DND-41 (cell line): ENCODE measurements around the gene PPFIBP2.

Experiments
- ATAC-seq: fragments of 200-7000 bp; cut with Tn5 transposase; 3 replicates; pipeline ENCODE4 v1.9.1; 2021; ENCODE audit warnings: low read depth; ENCODE audit not compliant: insufficient read depth
- DNase-seq: peaks from one replicate; pipeline ENCODE4 v3.0.0-alpha.2; 2020
- H2AFZ ChIP-seq: 2 replicates; pipeline ENCODE4 v1.6.0; 2012; ENCODE audit warnings: low read depth, low read length
- H3K27ac ChIP-seq: 2 replicates; pipeline ENCODE4 v1.5.1; 2012; ENCODE audit warnings: low read length, inconsistent platforms
- H3K27me3 ChIP-seq: fragments of 200-600 bp; sonication (generic); 2 replicates; pipeline ENCODE4 v1.6.0; 2012; ENCODE audit warnings: low read length, mild to moderate bottlenecking, inconsistent platforms; ENCODE audit not compliant: insufficient read depth, poor library complexity
- H3K36me3 ChIP-seq: 2 replicates; pipeline ENCODE4 v1.5.1; 2012; ENCODE audit warnings: low read length, inconsistent platforms; ENCODE audit not compliant: insufficient read depth
- H3K4me1 ChIP-seq: 2 replicates; pipeline ENCODE4 v1.5.1; 2012; ENCODE audit warnings: mild to moderate bottlenecking, low read length; ENCODE audit not compliant: insufficient read depth
- H3K4me2 ChIP-seq: 2 replicates; pipeline ENCODE4 v1.6.0; 2012; ENCODE audit warnings: mild to moderate bottlenecking, moderate library complexity, low read length, inconsistent platforms; ENCODE audit not compliant: insufficient read depth
- H3K4me3 ChIP-seq, 2 experiments: fragments of 200-600 bp in 1 of 2; shearing (Covaris generic) in 1 of 2; 2 replicates each; pipeline ENCODE4 v1.5.1; 2012 to 2016; ENCODE audit warnings: inconsistent platforms in 2 of 2, low read length in 2 of 2, mild to moderate bottlenecking in 2 of 2, low read depth in 1 of 2, moderate library complexity in 1 of 2
- H3K79me2 ChIP-seq: 2 replicates; pipeline ENCODE4 v1.6.0; 2012; ENCODE audit warnings: low read length, inconsistent platforms; ENCODE audit not compliant: insufficient read depth
- H3K9ac ChIP-seq: 2 replicates; pipeline ENCODE4 v1.6.0; 2012; ENCODE audit warnings: low read depth, mild to moderate bottlenecking, inconsistent platforms, low read length, moderate library complexity
- H3K9me3 ChIP-seq: 2 replicates; pipeline ENCODE4 v1.5.1; 2012; ENCODE audit warnings: low read length, moderate library complexity, mild to moderate bottlenecking, inconsistent platforms; ENCODE audit not compliant: insufficient read depth, severe bottlenecking
- H4K20me1 ChIP-seq: 2 replicates; pipeline ENCODE4 v1.6.0; 2012; ENCODE audit warnings: low read length; ENCODE audit not compliant: insufficient read depth
- CTCF ChIP-seq: IDR thresholded peaks from 2 replicates; pipeline ENCODE4 v1.5.1; 2012; ENCODE audit warnings: borderline replicate concordance, low read length, moderate library complexity, mild to moderate bottlenecking; ENCODE audit not compliant: poor library complexity, severe bottlenecking; ENCODE audit errors: extremely low read depth
- EZH2 ChIP-seq: IDR thresholded peaks from 3 replicates; pipeline ENCODE4 v1.6.1; 2012; ENCODE audit warnings: borderline replicate concordance, low read depth, mild to moderate bottlenecking, moderate library complexity, low read length, inconsistent platforms; ENCODE audit not compliant: severe bottlenecking

PPFIBP2 gene

GRCh38 chr11:7651700-7652099 is 137.9 kb downstream of the PPFIBP2 start:
- Histone ChIP-seq H3K4me1 (no peaks in the 10 kb centered on the region), H3K27ac (no peak overlapping the region), H3K4me3 (no peak overlapping the region), H3K9ac (no peak overlapping the region), H3K79me2 (no peaks in the 10 kb centered on the region), H3K4me2 (no peak overlapping the region), H3K36me3 (no peaks in the 10 kb centered on the region), H3K9me3 (no peaks in the 10 kb centered on the region), H2AFZ (no peak overlapping the region), H4K20me1 (no peaks in the 10 kb centered on the region; the same call in 1 of the 2 replicates), H3K27me3 (peaks cover 5% of the 10 kb centered on the region)
- no peak for DNase-seq
- ATAC-seq = no peak
- no peak for TF ChIP-seq EZH2
- TF ChIP-seq CTCF = no peak

DNA sequence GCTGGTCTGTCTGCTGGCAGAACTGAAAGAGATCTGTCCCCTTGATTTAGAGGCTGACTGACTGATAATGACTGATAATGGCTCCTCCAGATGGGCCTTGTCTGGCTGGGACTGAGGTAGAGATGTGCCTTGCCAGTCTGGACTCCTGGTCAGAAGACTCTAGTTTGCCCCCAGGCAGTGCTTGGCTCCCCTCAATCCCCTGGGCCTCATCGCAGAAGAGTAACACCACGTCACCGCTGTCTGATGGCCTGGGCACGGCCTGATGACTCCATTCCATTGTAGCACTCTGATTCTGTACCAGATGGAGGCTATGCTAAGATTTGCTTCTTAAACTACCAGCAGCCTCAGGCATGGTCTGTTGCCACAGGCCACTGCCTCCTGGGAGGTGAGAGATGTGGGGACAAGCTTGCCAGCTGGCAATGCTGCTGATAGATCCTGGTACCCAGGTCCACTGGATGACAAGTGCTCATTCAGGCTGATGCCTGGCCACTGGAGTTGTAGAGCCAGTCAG is 140.5 kb downstream of the PPFIBP2 start:
- H3K36me3 ChIP-seq = no peaks in the 10 kb centered on the region
- H3K27ac ChIP-seq = no peak overlapping the region
- DNase-seq (no peak), ATAC-seq (no peak)
- no peak for TF ChIP-seq EZH2
- H3K9ac ChIP-seq = no peak overlapping the region
- no peaks in the 10 kb centered on the region for H3K9me3 ChIP-seq
- H3K4me1 ChIP-seq = no peaks in the 10 kb centered on the region
- no peak overlapping the region for H3K4me3 ChIP-seq
- no peak overlapping the region for H3K4me2 ChIP-seq
- no peaks in the 10 kb centered on the region; the same call in 1 of the 2 replicates for H4K20me1 ChIP-seq
- H3K27me3 ChIP-seq = no peaks in the 10 kb centered on the region
- no peaks in the 10 kb centered on the region for H3K79me2 ChIP-seq
- H2AFZ ChIP-seq = no peak overlapping the region

DNA sequence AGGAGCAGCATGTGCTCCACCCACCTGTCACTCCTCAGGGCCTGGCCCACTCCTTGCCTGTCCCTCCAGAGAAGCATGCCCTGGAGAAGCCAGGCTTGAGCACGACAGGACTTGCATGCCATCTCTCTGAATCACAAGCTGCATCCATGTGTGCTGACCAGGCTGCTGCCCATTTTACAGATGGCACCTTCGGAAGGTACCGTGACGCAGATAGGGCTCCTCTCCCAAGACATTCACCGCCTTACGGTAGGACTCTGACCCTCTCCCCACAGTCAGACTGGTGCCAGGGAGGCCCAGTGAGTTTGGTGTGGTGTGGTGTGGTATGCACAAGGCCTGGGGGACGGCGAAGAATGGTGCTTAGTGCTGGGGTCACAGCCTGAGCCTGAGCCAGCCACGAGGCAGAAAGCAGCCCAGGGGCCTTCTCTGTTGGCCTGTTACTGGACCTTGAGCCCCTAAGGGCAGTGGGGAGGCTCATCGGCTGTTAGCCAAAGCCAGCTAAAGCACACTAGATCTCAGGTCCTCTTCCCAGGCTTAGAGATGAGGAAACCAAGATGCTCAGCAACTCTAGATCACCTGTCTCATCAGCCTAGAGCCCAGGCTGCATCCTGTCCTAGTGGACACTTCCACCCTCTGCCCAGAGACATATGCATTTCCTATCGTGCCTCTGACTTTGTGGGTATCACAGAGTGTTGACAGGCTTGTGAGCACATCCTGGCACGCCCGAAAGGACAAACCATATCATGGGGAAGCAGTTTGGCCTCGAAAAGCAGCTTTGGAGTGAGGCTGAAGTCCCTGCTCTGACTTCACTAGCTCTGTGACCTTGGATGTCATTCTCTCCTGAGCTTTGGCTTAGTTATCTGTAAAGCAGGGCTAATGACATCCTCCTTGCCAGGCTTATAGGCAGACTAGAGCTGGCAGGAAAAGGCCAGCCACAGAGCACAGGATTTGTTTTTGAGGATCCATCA is 141.7 kb downstream of the PPFIBP2 start:
- Histone ChIP-seq H3K9me3 (no peaks in the 10 kb centered on the region), H3K4me2 (no peak overlapping the region), H3K27me3 (no peaks in the 10 kb centered on the region), H3K4me1 (no peaks in the 10 kb centered on the region), H3K79me2 (no peaks in the 10 kb centered on the region), H3K27ac (no peak overlapping the region), H3K4me3 (no peak overlapping the region), H2AFZ (no peak overlapping the region), H4K20me1 (no peaks in the 10 kb centered on the region; the same call in 1 of the 2 replicates), H3K9ac (no peak overlapping the region), H3K36me3 (no peaks in the 10 kb centered on the region)
- ATAC-seq (no peak), DNase-seq (no peak)
- TF ChIP-seq EZH2 = no peak
- no peak for TF ChIP-seq CTCF

DNA sequence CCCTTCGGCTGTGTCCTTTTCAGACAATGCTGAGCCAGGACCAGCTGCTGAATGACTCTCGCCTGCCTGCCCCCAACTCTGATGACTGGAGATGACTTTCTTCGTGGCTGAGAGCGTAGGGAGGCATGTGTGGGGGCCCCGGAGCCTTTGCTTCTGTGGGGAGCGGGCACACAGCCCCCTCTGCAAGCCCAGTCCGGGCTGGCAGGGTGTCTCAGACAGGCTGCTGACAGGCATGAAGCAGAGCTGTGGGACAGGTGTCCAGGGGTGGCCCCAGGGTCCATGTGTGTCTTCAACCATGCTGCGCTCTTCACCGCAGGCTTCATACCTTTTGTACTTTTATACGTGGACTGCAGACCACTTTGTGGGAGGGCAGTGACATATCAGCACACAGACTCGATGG is 142.9 kb downstream of the PPFIBP2 start:
- Histone ChIP-seq H4K20me1 (no peaks in the 10 kb centered on the region; the same call in 1 of the 2 replicates), H3K4me1 (no peaks in the 10 kb centered on the region), H3K79me2 (no peaks in the 10 kb centered on the region), H3K4me2 (no peak overlapping the region), H3K27ac (no peak overlapping the region), H3K36me3 (no peaks in the 10 kb centered on the region), H2AFZ (no peak overlapping the region), H3K27me3 (no peaks in the 10 kb centered on the region), H3K9me3 (no peaks in the 10 kb centered on the region), H3K9ac (no peak overlapping the region), H3K4me3 (no peak overlapping the region)
- DNase-seq = no peak
- TF ChIP-seq CTCF = no peak
- no peak for TF ChIP-seq EZH2
- ATAC-seq = no peak
